Measurements from ENCODE around the gene RPS23. TPM values are rescaled to one million over a fixed set of nuclear protein-coding genes. Genes with fewer than 3 reads are reported as not detected.

The RPS23 gene
- total RNA-seq, 1 experiment from 2014 or later: 2,213 TPM

DNA sequence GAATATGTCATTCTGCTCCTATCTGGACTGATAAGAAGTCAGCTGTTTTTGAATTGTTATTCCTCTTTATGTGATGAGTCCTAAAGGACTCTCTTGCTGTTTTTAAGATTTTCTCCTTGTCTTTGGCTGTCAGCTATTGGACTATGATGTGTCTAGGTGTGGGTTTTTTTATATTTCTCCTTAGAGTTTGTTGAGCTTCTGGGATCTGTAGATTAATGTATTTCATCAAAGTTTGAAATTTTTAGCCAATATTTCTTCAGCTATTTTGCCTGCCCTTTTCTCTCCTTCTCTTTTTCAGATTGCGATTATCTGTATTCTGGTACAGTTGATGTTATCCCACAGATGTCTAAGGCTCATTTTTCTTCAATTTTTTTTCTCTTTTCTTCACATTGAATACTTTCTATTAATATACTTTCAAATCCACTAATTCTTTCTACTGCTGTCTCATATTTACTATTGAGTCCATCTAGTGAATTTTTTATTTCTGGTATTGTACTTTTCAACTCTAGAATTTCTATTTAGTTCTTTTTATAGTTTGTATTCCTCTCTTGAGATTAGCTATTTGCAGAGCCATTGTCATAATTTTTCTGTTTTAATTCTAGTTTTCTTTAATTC, 31.1 kb downstream of the RPS23 start:
- Mint-ChIP-seq H3K27ac (ENCODE audit: unreplicated experiment) (no peak overlapping the region), H3K4me1 (ENCODE audit: low read depth, unreplicated experiment) (no peaks in the 10 kb centered on the region), H3K9me3 (ENCODE audit: unreplicated experiment) (peaks cover 17% of the 10 kb centered on the region), H3K4me3 (ENCODE audit: unreplicated experiment) (no peak overlapping the region), H3K36me3 (ENCODE audit: insufficient read depth, unreplicated experiment) (no peaks in the 10 kb centered on the region), H3K27me3 (ENCODE audit: insufficient read depth, unreplicated experiment) (no peaks in the 10 kb centered on the region)
- BruUV-seq (replicated peaks): no TSS peak
- TF ChIP-seq, protein P1, sequence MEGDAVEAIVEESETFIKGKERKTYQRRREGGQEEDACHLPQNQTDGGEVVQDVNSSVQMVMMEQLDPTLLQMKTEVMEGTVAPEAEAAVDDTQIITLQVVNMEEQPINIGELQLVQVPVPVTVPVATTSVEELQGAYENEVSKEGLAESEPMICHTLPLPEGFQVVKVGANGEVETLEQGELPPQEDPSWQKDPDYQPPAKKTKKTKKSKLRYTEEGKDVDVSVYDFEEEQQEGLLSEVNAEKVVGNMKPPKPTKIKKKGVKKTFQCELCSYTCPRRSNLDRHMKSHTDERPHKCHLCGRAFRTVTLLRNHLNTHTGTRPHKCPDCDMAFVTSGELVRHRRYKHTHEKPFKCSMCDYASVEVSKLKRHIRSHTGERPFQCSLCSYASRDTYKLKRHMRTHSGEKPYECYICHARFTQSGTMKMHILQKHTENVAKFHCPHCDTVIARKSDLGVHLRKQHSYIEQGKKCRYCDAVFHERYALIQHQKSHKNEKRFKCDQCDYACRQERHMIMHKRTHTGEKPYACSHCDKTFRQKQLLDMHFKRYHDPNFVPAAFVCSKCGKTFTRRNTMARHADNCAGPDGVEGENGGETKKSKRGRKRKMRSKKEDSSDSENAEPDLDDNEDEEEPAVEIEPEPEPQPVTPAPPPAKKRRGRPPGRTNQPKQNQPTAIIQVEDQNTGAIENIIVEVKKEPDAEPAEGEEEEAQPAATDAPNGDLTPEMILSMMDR (IDR thresholded peaks at IDR 0.05; ENCODE audit: insufficient read depth in 1 of 2, low read depth in 1 of 2, low read length in 1 of 2, severe bottlenecking in 1 of 2, unreplicated experiment in 1 of 2): no peak
- CTCF ChIA-PET: interaction anchor here (1.2 kb wide), 1 partner anchor 12 kb away, joined by 5 read pairs; no protein-coding TSS in a partner anchor
- H3K36me3 ChIP-seq (ENCODE audit: control insufficient read depth, insufficient read depth, low read length): no peaks in the 10 kb centered on the region
- H3K4me3 ChIP-seq (ENCODE audit: low read depth, low read length): no peak overlapping the region
- no peaks in the 10 kb centered on the region for H3K27me3 ChIP-seq (replicated peaks; ENCODE audit: control insufficient read depth, insufficient read depth, low read length)
- intact Hi-C loops (cut with micrococcal nuclease; ENCODE audit: unreplicated experiment): no loop called here
- no peaks in the 10 kb centered on the region; the same call in 1 of the 2 replicates for H3K9me3 ChIP-seq
- POLR2A ChIA-PET: no interaction called here
- H3K4me1 ChIP-seq: no peaks in the 10 kb centered on the region
- no peak for DNase-seq

DNA sequence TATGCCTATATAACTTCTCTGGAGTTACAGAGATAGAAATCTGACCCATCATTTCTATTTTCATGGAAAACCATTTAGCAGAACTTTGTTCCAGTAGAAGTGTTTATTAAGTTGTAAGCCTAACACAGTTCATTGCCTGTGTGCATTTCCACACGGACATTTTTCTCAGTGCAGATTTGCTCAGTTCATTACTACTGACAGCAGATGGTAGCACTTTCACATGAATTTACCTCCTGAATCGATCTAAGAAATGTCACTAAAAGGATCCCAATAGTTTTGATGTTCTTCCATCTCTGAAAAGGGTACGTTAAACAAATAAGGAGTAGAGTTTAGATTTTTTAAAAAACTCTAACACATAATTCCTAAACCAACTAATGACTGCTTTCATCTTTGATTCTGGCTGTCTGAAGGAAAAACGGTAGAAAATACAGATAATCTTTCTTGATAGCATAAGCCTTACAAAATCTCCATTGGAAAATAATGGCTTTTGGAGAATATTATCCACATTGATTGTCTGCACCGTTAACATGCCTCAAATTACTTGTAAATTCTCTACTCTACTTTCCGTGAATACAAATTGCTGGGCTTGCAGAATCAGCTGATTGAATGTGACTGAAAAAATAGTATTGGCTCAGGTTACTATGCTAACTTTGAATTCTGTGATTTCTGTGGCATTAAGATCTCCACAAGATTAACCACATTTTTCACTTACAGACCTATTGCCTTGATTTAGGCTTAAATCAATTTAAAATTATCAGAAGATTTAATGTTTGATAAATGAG, 33.1 kb downstream of the RPS23 start:
- Mint-ChIP-seq H3K4me1 (ENCODE audit: low read depth, unreplicated experiment) (no peaks in the 10 kb centered on the region), H3K9me3 (ENCODE audit: unreplicated experiment) (peaks cover 17% of the 10 kb centered on the region), H3K27ac (ENCODE audit: unreplicated experiment) (no peak overlapping the region), H3K36me3 (ENCODE audit: insufficient read depth, unreplicated experiment) (no peaks in the 10 kb centered on the region), H3K4me3 (ENCODE audit: unreplicated experiment) (no peak overlapping the region), H3K27me3 (ENCODE audit: insufficient read depth, unreplicated experiment) (no peaks in the 10 kb centered on the region)
- Histone ChIP-seq H3K36me3 (ENCODE audit: control insufficient read depth, insufficient read depth, low read length) (no peaks in the 10 kb centered on the region), H3K4me3 (ENCODE audit: low read depth, low read length) (no peak overlapping the region), H3K9me3 (no peaks in the 10 kb centered on the region; the same call in 1 of the 2 replicates), H3K4me1 (no peaks in the 10 kb centered on the region), H3K27me3 (replicated peaks; ENCODE audit: control insufficient read depth, insufficient read depth, low read length) (no peaks in the 10 kb centered on the region)
- DNase-seq: no peak
- ChIA-PET POLR2A (no interaction called here), CTCF (no interaction called here)
- intact Hi-C loops (cut with micrococcal nuclease; ENCODE audit: unreplicated experiment): no loop called here
- no TSS peak for BruUV-seq (replicated peaks)
- TF ChIP-seq, protein P1 (IDR thresholded peaks at IDR 0.05; ENCODE audit: insufficient read depth in 1 of 2, low read depth in 1 of 2, low read length in 1 of 2, severe bottlenecking in 1 of 2, unreplicated experiment in 1 of 2): no peak

DNA sequence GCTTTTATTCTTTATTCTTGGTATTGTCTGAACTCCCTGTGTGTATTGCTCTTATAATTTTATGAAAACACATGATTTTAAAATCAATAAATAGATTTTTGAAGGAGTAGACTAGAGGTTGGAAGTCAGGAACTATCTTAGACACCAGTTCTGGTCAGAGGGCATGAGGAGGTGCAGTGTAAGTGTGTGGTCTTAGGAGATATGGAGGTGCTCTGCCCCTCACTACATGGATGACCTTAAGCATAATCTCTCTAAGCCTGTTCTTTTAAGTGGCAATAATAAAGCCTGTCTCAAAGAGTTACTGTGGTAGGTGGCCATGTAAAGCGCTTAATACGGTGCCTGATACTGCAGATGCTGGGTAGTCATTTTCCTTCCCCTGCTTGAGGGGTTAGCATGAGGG, 34.0 kb downstream of the RPS23 start:
- DNase-seq: no peak
- Histone ChIP-seq H3K27me3 (replicated peaks; ENCODE audit: control insufficient read depth, insufficient read depth, low read length) (no peaks in the 10 kb centered on the region), H3K36me3 (ENCODE audit: control insufficient read depth, insufficient read depth, low read length) (no peaks in the 10 kb centered on the region), H3K4me1 (no peaks in the 10 kb centered on the region), H3K4me3 (ENCODE audit: low read depth, low read length) (no peak overlapping the region), H3K9me3 (no peaks in the 10 kb centered on the region; the same call in 1 of the 2 replicates)
- POLR2A ChIA-PET: no interaction called here
- H3K36me3 Mint-ChIP-seq (ENCODE audit: insufficient read depth, unreplicated experiment): no peaks in the 10 kb centered on the region
- H3K4me1 Mint-ChIP-seq (ENCODE audit: low read depth, unreplicated experiment): no peaks in the 10 kb centered on the region
- intact Hi-C loops (cut with micrococcal nuclease; ENCODE audit: unreplicated experiment): no loop called here
- TF ChIP-seq, protein P1 (IDR thresholded peaks at IDR 0.05; ENCODE audit: insufficient read depth in 1 of 2, low read depth in 1 of 2, low read length in 1 of 2, severe bottlenecking in 1 of 2, unreplicated experiment in 1 of 2): no peak
- H3K9me3 Mint-ChIP-seq (ENCODE audit: unreplicated experiment): peaks cover 17% of the 10 kb centered on the region
- H3K4me3 Mint-ChIP-seq (ENCODE audit: unreplicated experiment): no peak overlapping the region
- no peaks in the 10 kb centered on the region for H3K27me3 Mint-ChIP-seq (ENCODE audit: insufficient read depth, unreplicated experiment)
- H3K27ac Mint-ChIP-seq (ENCODE audit: unreplicated experiment): no peak overlapping the region
- CTCF ChIA-PET: no interaction called here
- no TSS peak for BruUV-seq (replicated peaks)

Data from Caco-2 (cell line).